HCT116 (cell line): ENCODE measurements around the gene SPG11. TPM values are rescaled to one million over a fixed set of nuclear protein-coding genes. Genes with fewer than 3 reads are reported as not detected.
"Not testable (repeated sequence)": the region's sequence is repeated elsewhere in the genome, so short reads cannot be mapped to it uniquely, and the experiment has no call there.

Experiments
- ATAC-seq: fragments of 200-7000 bp; cut with Tn5 transposase; 2 replicates; pipeline ENCODE4 v1.9.1; 2020; ENCODE audit warnings: mild to moderate bottlenecking, moderate library complexity
- BruUV-seq: library from RNA; stranded (reverse); fragments of 400-500 nt; replicated peaks from 2 replicates; lab custom pipeline; 2021; lab: Mats Ljungman, UMichigan
- CTCF ChIA-PET: fragments of 300-600 bp; sonication (Branson Sonifier 250); formaldehyde crosslinking; loops from one replicate; lab custom pipeline; 2021; ENCODE audit warnings: antibody characterized with exemption; lab: Charles Lee
- POLR2A ChIA-PET: fragments of 300-600, 350-600 bp; sonication (Branson Sonifier 250); formaldehyde crosslinking; loops from one replicate; lab custom pipeline; 2021; ENCODE audit warnings: antibody characterized with exemption; lab: Charles Lee
- RAD21 ChIA-PET, 2 experiments: fragments of 300-600 bp; sonication (Branson Sonifier 250); formaldehyde crosslinking; loops; one replicate each; lab custom pipeline; 2023; ENCODE audit warnings: low total read pairs in 2 of 2; ENCODE audit not compliant: uncharacterized antibody in 2 of 2, unreplicated experiment in 2 of 2, low non-redundant PET in 1 of 2; lab: Charles Lee
- DNase-seq: peaks from one replicate; pipeline ENCODE4 v3.0.0-alpha.2; 2010; ENCODE audit warnings: low read depth, low spot score
- H2AFZ ChIP-seq: fragments of 200-600 bp; shearing (Covaris generic), sonication (generic); 2 replicates; pipeline ENCODE4 v1.6.1; 2017; ENCODE audit warnings: low read depth, mixed run types, mixed read lengths, antibody characterized with exemption, low read length; ENCODE audit not compliant: poor library complexity, severe bottlenecking
- H3K27ac ChIP-seq: 2 replicates; pipeline ENCODE4 v1.5.1; 2012; ENCODE audit warnings: low read depth, low read length
- H3K27me3 ChIP-seq: fragments of 200-600 bp; sonication (generic); 2 replicates; pipeline ENCODE4 v1.6.1; 2016; ENCODE audit warnings: mixed run types, low read length, mixed read lengths; ENCODE audit not compliant: insufficient read depth
- H3K36me3 ChIP-seq, 2 experiments: fragments of 200-500 bp in 1 of 2; fragments of 200-600 bp in 1 of 2; sonication (Bioruptor generic) in 1 of 2; sonication (generic) in 1 of 2; 2 replicates each; pipeline versions ENCODE4 v1.5.1 to v1.6.1; 2014 to 2016; ENCODE audit warnings: low read length in 2 of 2, inconsistent platforms in 1 of 2, mixed read lengths in 1 of 2, mixed run types in 1 of 2; ENCODE audit not compliant: insufficient read depth in 2 of 2, control insufficient read depth in 1 of 2
- H3K4me1 ChIP-seq, 2 experiments: fragments of 200-600 bp in 1 of 2; sonication (generic) in 1 of 2; 2 replicates each; pipeline versions ENCODE4 v1.5.1 to v1.6.1; 2012 to 2017; ENCODE audit warnings: low read length in 2 of 2, inconsistent platforms in 1 of 2, mild to moderate bottlenecking in 1 of 2, mixed read lengths in 1 of 2, mixed run types in 1 of 2, moderate library complexity in 1 of 2; ENCODE audit not compliant: insufficient read depth in 2 of 2, control insufficient read depth in 1 of 2
- H3K4me2 ChIP-seq: fragments of 200-600 bp; sonication (generic); 2 replicates; pipeline ENCODE4 v1.6.1; 2017; ENCODE audit warnings: mixed run types, low read length, mixed read lengths
- H3K4me3 ChIP-seq, 2 experiments: fragments of 200-600 bp in 1 of 2; sonication (generic) in 1 of 2; replicated peaks in 1 of 2; 2 replicates each; pipeline ENCODE4 v1.5.1; 2011 to 2016; ENCODE audit warnings: low read length in 2 of 2, control low read depth in 1 of 2, low read depth in 1 of 2, mild to moderate bottlenecking in 1 of 2, mixed read lengths in 1 of 2, mixed run types in 1 of 2
- H3K79me2 ChIP-seq: fragments of 200-600 bp; sonication (generic); 2 replicates; pipeline ENCODE4 v1.6.1; 2017; ENCODE audit warnings: mild to moderate bottlenecking, mixed run types, low read length, moderate library complexity, mixed read lengths; ENCODE audit not compliant: insufficient read depth
- H3K9ac ChIP-seq: fragments of 200-600 bp; sonication (generic); 2 replicates; pipeline ENCODE4 v1.6.1; 2016; ENCODE audit warnings: low read length, mixed read lengths
- H3K9me2 ChIP-seq: fragments of 200-600 bp; sonication (generic), shearing (Covaris generic); 2 replicates; pipeline ENCODE4 v1.6.1; 2017; ENCODE audit warnings: mixed run types, mild to moderate bottlenecking, moderate library complexity; ENCODE audit not compliant: insufficient read depth
- H3K9me3 ChIP-seq, 2 experiments: fragments of 200-500 bp in 1 of 2; fragments of 200-600 bp in 1 of 2; sonication (Bioruptor generic) in 1 of 2; sonication (generic) in 1 of 2; 2 replicates each; pipeline ENCODE4 v1.6.1; 2014 to 2017; ENCODE audit warnings: low read length in 2 of 2, mixed read lengths in 2 of 2, inconsistent platforms in 1 of 2, low read depth in 1 of 2, mild to moderate bottlenecking in 1 of 2, mixed run types in 1 of 2, moderate library complexity in 1 of 2; ENCODE audit not compliant: control insufficient read depth in 1 of 2, insufficient read depth in 1 of 2
- H4K20me1 ChIP-seq: fragments of 200-600 bp; sonication (generic), shearing (Covaris generic); 2 replicates; pipeline ENCODE4 v1.6.1; 2017; ENCODE audit warnings: mixed run types, mild to moderate bottlenecking, moderate library complexity; ENCODE audit not compliant: insufficient read depth
- SRF ChIP-seq: IDR thresholded peaks from 2 replicates; pipeline ENCODE4 v1.6.1; 2012; ENCODE audit warnings: low read depth
- intact Hi-C: fragments of 100-400 bp; cut with micrococcal nuclease; formaldehyde crosslinking; loops from 2 replicates; pipeline ENCODE4 v1.10.0; 2022
- total RNA-seq: library from RNA; stranded (reverse); gene quantifications from one replicate; pipeline ENCODE4 v1.2.1, GENCODE V29; 2021; ENCODE audit not compliant: unreplicated experiment

Gene SPG11
- total RNA-seq, 1 experiment from 2014 or later: 34.8 TPM

- H3K79me2 ChIP-seq: no peaks in the 10 kb centered on the region
- ChIA-PET CTCF (interaction anchor here (1.1 kb wide), 1 partner anchor 29 kb away, joined by 3 read pairs; the partner anchor contains the start of gene SPG11), POLR2A (interaction anchor here (1.4 kb wide), 1 partner anchor 19 kb away, joined by 5 read pairs; the partner anchor contains the start of genes B2M and PATL2), RAD21 (no interaction called here)
- TF ChIP-seq SRF: no peak
- no peaks in the 10 kb centered on the region for H4K20me1 ChIP-seq
- H3K27me3 ChIP-seq: no peaks in the 10 kb centered on the region
- H3K9me3 ChIP-seq: no peaks in the 10 kb centered on the region
- intact Hi-C loops: no loop called here
- H3K36me3 ChIP-seq: no peaks in the 10 kb centered on the region
- H3K27ac ChIP-seq: no peak overlapping the region
- no peak overlapping the region for H3K9ac ChIP-seq
- H3K9me2 ChIP-seq: no peaks in the 10 kb centered on the region
- H2AFZ ChIP-seq: no peak overlapping the region
- DNase-seq (no peak), ATAC-seq (no peak)
- BruUV-seq: no TSS peak
- no peak overlapping the region for H3K4me3 ChIP-seq
- H3K4me2 ChIP-seq: no peak overlapping the region
- no peaks in the 10 kb centered on the region for H3K4me1 ChIP-seq
These were observed 29.2 kb upstream of the SPG11 start for GRCh38 chr15:44692659-44693058.

GRCh38 chr15:44690245-44690644 lies 26.8 kb upstream of the SPG11 start:
- DNase-seq, H3K27ac ChIP-seq, H2AFZ ChIP-seq, BruUV-seq, H3K36me3 ChIP-seq, H4K20me1 ChIP-seq, ATAC-seq, H3K4me2 ChIP-seq, H3K4me1 ChIP-seq, intact Hi-C loops, H3K9ac ChIP-seq, H3K79me2 ChIP-seq, H3K9me3 ChIP-seq, H3K9me2 ChIP-seq, H3K27me3 ChIP-seq, H3K4me3 ChIP-seq, RAD21 ChIA-PET: not testable (repeated sequence)
- CTCF ChIA-PET: interaction anchor here (1.2 kb wide), 1 partner anchor 23 kb away, joined by 3 read pairs; no protein-coding TSS in a partner anchor
- POLR2A ChIA-PET: interaction anchor here (1.0 kb wide), 1 partner anchor 37 kb away, joined by 3 read pairs; no protein-coding TSS in a partner anchor

- H3K9ac ChIP-seq, H3K36me3 ChIP-seq, H3K4me3 ChIP-seq, CTCF ChIA-PET, BruUV-seq, H3K4me2 ChIP-seq, H3K9me2 ChIP-seq, H3K27ac ChIP-seq, H4K20me1 ChIP-seq, intact Hi-C loops, POLR2A ChIA-PET, H3K27me3 ChIP-seq, H3K9me3 ChIP-seq, DNase-seq, H3K4me1 ChIP-seq, RAD21 ChIA-PET, H2AFZ ChIP-seq, ATAC-seq, H3K79me2 ChIP-seq: not testable (repeated sequence)
These were observed 25.9 kb upstream of the SPG11 start for GRCh38 chr15:44689318-44689717.
